ENCODE results near the gene CCDC78. TPM values are rescaled to one million over a fixed set of nuclear protein-coding genes. Genes with fewer than 3 reads are reported as not detected.

Gene CCDC78
- total RNA-seq, 1 donor from 2014 or later, result 7.6 TPM

DNA sequence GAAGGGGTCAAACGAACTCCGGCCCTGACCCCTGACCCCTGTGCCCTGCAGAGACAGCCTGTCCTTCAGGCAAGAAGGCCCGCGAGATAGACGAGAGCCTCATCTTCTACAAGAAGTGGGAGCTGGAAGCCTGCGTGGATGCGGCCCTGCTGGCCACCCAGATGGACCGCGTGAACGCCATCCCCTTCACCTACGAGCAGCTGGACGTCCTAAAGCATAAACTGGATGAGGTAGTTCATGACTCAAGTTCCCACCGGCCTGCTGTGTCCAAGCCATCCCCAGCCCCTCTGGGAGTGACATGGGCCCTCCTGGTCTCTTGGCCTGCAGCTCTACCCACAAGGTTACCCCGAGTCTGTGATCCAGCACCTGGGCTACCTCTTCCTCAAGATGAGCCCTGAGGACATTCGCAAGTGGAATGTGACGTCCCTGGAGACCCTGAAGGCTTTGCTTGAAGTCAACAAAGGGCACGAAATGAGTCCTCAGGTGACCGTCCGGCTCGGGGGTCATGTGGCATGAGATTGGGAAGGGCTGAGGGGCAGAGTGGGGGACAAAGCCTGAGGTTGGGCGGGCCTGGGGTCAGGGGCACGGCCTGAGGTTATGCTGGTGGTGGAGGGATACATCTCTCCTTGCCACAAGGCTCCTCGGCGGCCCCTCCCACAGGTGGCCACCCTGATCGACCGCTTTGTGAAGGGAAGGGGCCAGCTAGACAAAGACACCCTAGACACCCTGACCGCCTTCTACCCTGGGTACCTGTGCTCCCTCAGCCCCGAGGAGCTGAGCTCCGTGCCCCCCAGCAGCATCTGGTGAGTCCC, 40.0 kb upstream of the CCDC78 start:
- H3K4me1 ChIP-seq, result no peaks in the 10 kb centered on the region
- H3K27ac ChIP-seq, result no peak overlapping the region
- TF ChIP-seq, protein P1, sequence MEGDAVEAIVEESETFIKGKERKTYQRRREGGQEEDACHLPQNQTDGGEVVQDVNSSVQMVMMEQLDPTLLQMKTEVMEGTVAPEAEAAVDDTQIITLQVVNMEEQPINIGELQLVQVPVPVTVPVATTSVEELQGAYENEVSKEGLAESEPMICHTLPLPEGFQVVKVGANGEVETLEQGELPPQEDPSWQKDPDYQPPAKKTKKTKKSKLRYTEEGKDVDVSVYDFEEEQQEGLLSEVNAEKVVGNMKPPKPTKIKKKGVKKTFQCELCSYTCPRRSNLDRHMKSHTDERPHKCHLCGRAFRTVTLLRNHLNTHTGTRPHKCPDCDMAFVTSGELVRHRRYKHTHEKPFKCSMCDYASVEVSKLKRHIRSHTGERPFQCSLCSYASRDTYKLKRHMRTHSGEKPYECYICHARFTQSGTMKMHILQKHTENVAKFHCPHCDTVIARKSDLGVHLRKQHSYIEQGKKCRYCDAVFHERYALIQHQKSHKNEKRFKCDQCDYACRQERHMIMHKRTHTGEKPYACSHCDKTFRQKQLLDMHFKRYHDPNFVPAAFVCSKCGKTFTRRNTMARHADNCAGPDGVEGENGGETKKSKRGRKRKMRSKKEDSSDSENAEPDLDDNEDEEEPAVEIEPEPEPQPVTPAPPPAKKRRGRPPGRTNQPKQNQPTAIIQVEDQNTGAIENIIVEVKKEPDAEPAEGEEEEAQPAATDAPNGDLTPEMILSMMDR (IDR thresholded peaks at IDR 0.05), result no peak
- H3K4me3 ChIP-seq, result no peak overlapping the region
- no peaks in the 10 kb centered on the region for H3K27me3 ChIP-seq
- intact Hi-C loops (cut with DNase I), result no loop called here
- H3K36me3 ChIP-seq, result no peaks in the 10 kb centered on the region
- no peaks in the 10 kb centered on the region for H3K9me3 ChIP-seq
- DNase-seq (ENCODE audit: extremely low spot score in 2 of 2), result no peak

DNA sequence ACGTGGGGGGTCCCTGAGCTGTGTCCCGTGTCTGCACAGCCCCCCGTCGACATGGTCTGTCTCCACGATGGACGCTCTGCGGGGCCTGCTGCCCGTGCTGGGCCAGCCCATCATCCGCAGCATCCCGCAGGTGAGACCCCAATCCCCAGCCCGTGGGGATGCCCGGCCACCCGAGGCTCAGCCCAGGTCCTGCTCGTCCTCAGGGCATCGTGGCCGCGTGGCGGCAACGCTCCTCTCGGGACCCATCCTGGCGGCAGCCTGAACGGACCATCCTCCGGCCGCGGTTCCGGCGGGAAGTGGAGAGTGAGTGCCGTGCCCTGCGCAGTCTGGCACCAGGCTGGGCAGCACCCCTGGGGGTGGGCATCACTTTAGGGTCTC, 39.2 kb upstream of the CCDC78 start:
- no peaks in the 10 kb centered on the region for H3K27me3 ChIP-seq

DNA sequence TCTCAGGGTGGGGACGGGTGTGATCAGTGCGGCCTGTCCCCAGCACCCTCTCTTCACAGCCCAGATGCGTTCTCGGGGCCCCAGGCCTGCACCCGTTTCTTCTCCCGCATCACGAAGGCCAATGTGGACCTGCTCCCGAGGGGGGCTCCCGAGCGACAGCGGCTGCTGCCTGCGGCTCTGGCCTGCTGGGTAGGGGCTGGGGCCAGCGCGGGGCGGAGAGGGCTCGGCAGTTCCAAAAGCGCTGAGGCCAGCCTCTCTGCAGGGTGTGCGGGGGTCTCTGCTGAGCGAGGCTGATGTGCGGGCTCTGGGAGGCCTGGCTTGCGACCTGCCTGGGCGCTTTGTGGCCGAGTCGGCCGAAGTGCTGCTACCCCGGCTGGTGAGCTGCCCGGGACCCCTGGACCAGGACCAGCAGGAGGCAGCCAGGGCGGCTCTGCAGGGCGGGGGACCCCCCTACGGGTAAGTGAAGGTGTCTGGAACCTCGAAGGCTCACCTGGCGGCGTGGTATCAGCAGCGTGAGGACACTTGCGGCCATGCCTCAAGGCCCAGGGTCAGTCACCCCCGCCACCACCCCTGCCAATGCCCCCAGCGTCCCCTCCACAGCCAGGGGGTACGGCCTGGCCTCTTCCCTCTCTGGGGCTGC, 38.7 kb upstream of the CCDC78 start:
- TF ChIP-seq POLR2A (IDR thresholded peaks at IDR 0.05) (no peak), POLR2AphosphoS5 (IDR thresholded peaks at IDR 0.05; ENCODE audit: insufficient read depth in 1 of 2, low read depth in 1 of 2) (no peak)
- TF ChIP-seq, protein P1 (IDR thresholded peaks at IDR 0.05), result no peak
- Histone ChIP-seq H3K27ac (no peak overlapping the region), H3K27me3 (no peaks in the 10 kb centered on the region), H3K4me3 (no peak overlapping the region), H3K36me3 (no peaks in the 10 kb centered on the region), H3K9me3 (no peaks in the 10 kb centered on the region), H3K4me1 (peaks cover 6% of the 10 kb centered on the region)
- no peak for DNase-seq (ENCODE audit: extremely low spot score in 2 of 2)
- intact Hi-C loops (cut with DNase I), result no loop called here

More for the DNA sequence above, 39.2 kb upstream of the CCDC78 start:
- Histone ChIP-seq H3K36me3 (no peaks in the 10 kb centered on the region), H3K9me3 (no peaks in the 10 kb centered on the region), H3K4me3 (no peak overlapping the region), H3K4me1 (peaks cover 1% of the 10 kb centered on the region), H3K27ac (no peak overlapping the region)
- intact Hi-C loops (cut with DNase I), result no loop called here
- no peak for DNase-seq (ENCODE audit: extremely low spot score in 2 of 2)
- TF ChIP-seq POLR2A (IDR thresholded peaks at IDR 0.05) (no peak), POLR2AphosphoS5 (IDR thresholded peaks at IDR 0.05; ENCODE audit: insufficient read depth in 1 of 2, low read depth in 1 of 2) (no peak)
- TF ChIP-seq, protein P1 (IDR thresholded peaks at IDR 0.05), result no peak

DNA sequence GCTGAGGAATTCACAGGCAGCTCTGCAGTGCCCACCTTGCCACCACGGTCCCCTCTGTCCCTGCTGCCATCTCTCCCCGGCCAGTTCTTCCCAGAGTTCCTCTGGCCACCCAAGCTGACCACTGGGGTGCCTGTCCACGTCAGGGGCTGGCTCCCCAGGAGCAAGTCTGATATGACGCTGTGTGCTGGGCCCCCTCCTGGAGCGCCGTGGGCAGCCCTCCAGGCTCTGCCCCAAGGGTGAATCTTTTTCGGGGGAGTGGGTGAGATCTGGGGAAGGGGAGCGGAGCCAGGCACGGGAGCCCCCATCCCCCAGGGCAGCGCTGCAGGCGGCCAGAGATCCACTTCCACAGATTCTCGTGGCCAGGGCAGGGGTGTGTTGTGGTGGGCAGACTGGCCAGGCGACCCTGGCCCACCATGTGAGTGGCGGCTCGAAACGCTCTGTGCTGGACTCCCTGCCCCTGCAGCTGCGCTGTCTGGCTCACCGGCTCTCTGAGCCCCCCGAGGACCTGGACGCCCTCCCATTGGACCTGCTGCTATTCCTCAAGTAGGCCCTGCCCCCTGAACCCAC, 38.0 kb upstream of the CCDC78 start:
- no peak for DNase-seq (ENCODE audit: extremely low spot score in 2 of 2)
- no peak overlapping the region for H3K27ac ChIP-seq
- no peaks in the 10 kb centered on the region for H3K36me3 ChIP-seq
- no peak overlapping the region for H3K4me3 ChIP-seq
- H3K27me3 ChIP-seq, result no peaks in the 10 kb centered on the region
- H3K9me3 ChIP-seq, result no peaks in the 10 kb centered on the region
- intact Hi-C loops (cut with DNase I), result no loop called here
- TF ChIP-seq POLR2AphosphoS5 (IDR thresholded peaks at IDR 0.05; ENCODE audit: insufficient read depth in 1 of 2, low read depth in 1 of 2) (no peak), POLR2A (IDR thresholded peaks at IDR 0.05) (no peak)
- TF ChIP-seq, protein P1 (IDR thresholded peaks at IDR 0.05), result no peak
- peaks cover 8% of the 10 kb centered on the region for H3K4me1 ChIP-seq
